HAP-1 (cell line): ENCODE measurements around the gene NMNAT1.
"Not testable (repeated sequence)": the region's sequence is repeated elsewhere in the genome, so short reads cannot be mapped to it uniquely, and the experiment has no call there.

Experiments
- DNase-seq, 2 experiments: peaks; one replicate each; pipeline ENCODE4 v3.0.0-alpha.2; 2016 to 2020; ENCODE audit warnings: low spot score in 2 of 2
- H3K27me3 ChIP-seq: fragments of 250-450 bp; sonication (Bioruptor Pico); 2 replicates; pipeline ENCODE4 v1.5.1; 2020; ENCODE audit warnings: low read depth, mild to moderate bottlenecking, moderate library complexity
- H3K36me3 ChIP-seq: fragments of 250-450 bp; sonication (Bioruptor Pico); replicated peaks from 2 replicates; pipeline ENCODE4 v1.5.1; 2020; ENCODE audit warnings: mild to moderate bottlenecking
- H3K4me1 ChIP-seq: fragments of 250-450 bp; sonication (Bioruptor Pico); 2 replicates; pipeline ENCODE4 v1.5.1; 2020; ENCODE audit warnings: mild to moderate bottlenecking
- H3K4me3 ChIP-seq: fragments of 250-450 bp; sonication (Bioruptor Pico); 2 replicates; pipeline ENCODE4 v1.5.1; 2020; ENCODE audit warnings: mild to moderate bottlenecking, moderate library complexity
- H3K9me3 ChIP-seq: fragments of 250-450 bp; sonication (Bioruptor Pico); 2 replicates; pipeline ENCODE4 v1.5.1; 2020; ENCODE audit warnings: mild to moderate bottlenecking, moderate library complexity
- in situ Hi-C: fragments of 300-500 bp; cut with MboI; formaldehyde crosslinking; loops from 3 replicates; pipeline ENCODE4 v1.14.3; 2020; ENCODE audit warnings: low sequenced_read_pairs, inconsistent platforms, mixed read lengths

NMNAT1 gene

DNA sequence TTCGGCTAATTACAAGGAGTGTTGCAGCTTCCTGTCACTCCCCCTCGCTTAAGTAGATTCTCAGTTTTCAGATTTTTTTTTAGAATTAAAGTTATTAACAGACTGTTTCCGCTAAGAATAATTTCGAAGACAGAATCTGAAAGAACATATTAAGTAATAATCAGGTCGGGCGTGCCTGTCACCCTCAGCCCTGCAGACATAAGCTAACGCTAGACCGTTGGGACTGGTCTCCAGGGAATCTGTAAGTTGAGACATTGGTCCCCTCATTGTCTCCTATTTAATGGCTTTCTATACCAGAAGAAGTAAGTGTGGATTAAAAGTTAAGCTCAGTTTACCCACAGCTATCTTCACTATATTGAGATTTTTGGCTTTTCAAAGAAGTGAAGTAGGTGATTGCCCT lies 14.5 kb downstream of the NMNAT1 start:
- Histone ChIP-seq H3K4me3 (no peak overlapping the region), H3K36me3 (0 out of 2 replicates have a peak, but pooled peaks cover 2% of the 10 kb centered on the region), H3K9me3 (no peaks in the 10 kb centered on the region), H3K27me3 (no peaks in the 10 kb centered on the region), H3K4me1 (no peaks in the 10 kb centered on the region)
- in situ Hi-C loops = no loop called here
- DNase-seq = no peak

DNA sequence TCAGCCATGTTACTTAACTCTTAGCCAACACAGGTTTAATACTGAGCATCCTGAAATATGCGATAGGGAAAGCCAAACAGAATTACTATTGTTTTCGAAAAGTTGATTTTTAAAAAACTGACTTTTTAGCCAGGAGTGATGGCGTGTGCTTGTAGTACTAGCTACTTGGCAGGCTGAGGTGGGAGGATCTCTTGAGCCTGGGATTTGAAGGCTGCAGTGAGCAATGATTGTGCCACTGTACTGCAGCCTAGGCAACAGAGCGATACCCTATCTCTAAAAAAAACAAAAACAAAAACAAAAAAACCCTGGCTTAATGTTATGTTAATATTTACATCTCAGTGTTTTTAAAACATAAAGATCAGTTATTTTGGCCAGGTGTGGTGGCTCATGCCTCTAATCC lies 16.7 kb downstream of the NMNAT1 start:
- DNase-seq = no peak
- in situ Hi-C loops = no loop called here

GRCh38 chr1:9960706-9961562 lies 17.7 kb downstream of the NMNAT1 start:
- in situ Hi-C loops = no loop called here
- Histone ChIP-seq H3K4me3 (no peak overlapping the region), H3K36me3 (0 out of 2 replicates have a peak, but pooled peaks cover 2% of the 10 kb centered on the region), H3K9me3 (no peaks in the 10 kb centered on the region), H3K27me3 (no peaks in the 10 kb centered on the region), H3K4me1 (no peaks in the 10 kb centered on the region)
- DNase-seq = peak in 1 of 2 experiments; percentile 38

More for the DNA sequence above, 16.7 kb downstream of the NMNAT1 start:
- no peaks in the 10 kb centered on the region for H3K9me3 ChIP-seq
- no peaks in the 10 kb centered on the region for H3K27me3 ChIP-seq
- H3K4me1 ChIP-seq = no peaks in the 10 kb centered on the region
- H3K4me3 ChIP-seq = no peak overlapping the region
- 0 out of 2 replicates have a peak, but pooled peaks cover 2% of the 10 kb centered on the region for H3K36me3 ChIP-seq

- Histone ChIP-seq H3K9me3 (no peaks in the 10 kb centered on the region), H3K27me3 (no peaks in the 10 kb centered on the region), H3K4me1 (no peaks in the 10 kb centered on the region), H3K4me3 (no peak overlapping the region), H3K36me3 (peaks cover 10% of the 10 kb centered on the region; the same call in 1 of the 2 replicates)
- in situ Hi-C loops = no loop called here
- no peak for DNase-seq
Measured at GRCh38 chr1:9984253-9984652, 41.0 kb downstream of the NMNAT1 start.

- no peak for DNase-seq
- no peaks in the 10 kb centered on the region for H3K9me3 ChIP-seq
- in situ Hi-C loops = no loop called here
- peaks cover 10% of the 10 kb centered on the region; the same call in 1 of the 2 replicates for H3K36me3 ChIP-seq
- H3K4me1 ChIP-seq = no peaks in the 10 kb centered on the region
- no peak overlapping the region for H3K4me3 ChIP-seq
- no peaks in the 10 kb centered on the region for H3K27me3 ChIP-seq
Measured at GRCh38 chr1:9985001-9985400, 41.7 kb downstream of the NMNAT1 start.

DNA sequence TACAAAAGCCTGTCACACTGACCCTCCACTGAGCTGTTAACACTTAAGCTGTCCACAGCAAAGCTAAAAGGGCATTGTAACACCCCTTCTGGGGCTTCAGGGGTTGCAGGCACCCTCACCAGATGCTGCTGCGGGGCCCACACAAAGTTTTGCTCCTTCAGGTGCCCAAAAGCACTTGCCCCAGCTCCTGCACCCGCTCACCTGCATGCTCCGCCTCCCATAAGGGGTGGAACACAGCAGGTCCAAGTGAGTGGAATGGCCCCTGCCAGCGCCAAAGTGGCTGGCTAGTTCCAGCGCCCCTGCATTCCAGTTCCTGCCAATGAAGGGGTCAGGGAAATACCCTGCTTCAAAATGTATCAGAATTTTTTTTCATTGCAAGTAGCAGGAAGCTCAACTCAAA lies 46.5 kb downstream of the NMNAT1 start:
- H3K9me3 ChIP-seq = no peaks in the 10 kb centered on the region
- in situ Hi-C loops = no loop called here
- no peaks in the 10 kb centered on the region for H3K4me1 ChIP-seq
- no peaks in the 10 kb centered on the region for H3K36me3 ChIP-seq
- H3K27me3 ChIP-seq = no peaks in the 10 kb centered on the region
- no peak overlapping the region for H3K4me3 ChIP-seq
- DNase-seq = no peak

DNA sequence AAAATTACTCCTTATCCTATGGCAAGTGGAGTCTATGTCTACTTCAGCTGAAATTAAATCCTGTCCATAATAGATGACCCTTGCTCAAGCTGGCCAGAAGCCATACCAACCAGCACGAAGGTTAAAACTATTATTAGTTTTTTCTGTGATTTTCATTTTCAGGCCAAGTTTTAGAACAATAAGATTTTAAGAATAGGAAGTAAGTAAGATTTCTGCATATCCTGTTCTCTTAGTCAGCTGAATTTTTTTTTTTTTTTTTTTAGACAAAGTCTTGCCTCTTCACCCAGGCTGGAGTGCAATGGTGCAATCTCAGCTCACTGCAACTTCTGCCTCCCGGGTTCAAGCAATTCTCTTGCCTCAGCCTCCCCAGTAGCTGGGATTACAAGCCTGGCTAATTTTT lies 47.7 kb downstream of the NMNAT1 start:
- no peaks in the 10 kb centered on the region for H3K9me3 ChIP-seq
- in situ Hi-C loops = no loop called here
- no peaks in the 10 kb centered on the region for H3K36me3 ChIP-seq
- no peaks in the 10 kb centered on the region for H3K4me1 ChIP-seq
- no peak for DNase-seq
- no peaks in the 10 kb centered on the region for H3K27me3 ChIP-seq
- no peak overlapping the region for H3K4me3 ChIP-seq

GRCh38 chr1:9992910-9993309 lies 49.6 kb downstream of the NMNAT1 start:
- no peaks in the 10 kb centered on the region for H3K4me1 ChIP-seq
- DNase-seq = no peak
- no peak overlapping the region for H3K4me3 ChIP-seq
- H3K36me3 ChIP-seq = no peaks in the 10 kb centered on the region
- in situ Hi-C loops = no loop called here
- H3K27me3 ChIP-seq = no peaks in the 10 kb centered on the region
- no peaks in the 10 kb centered on the region for H3K9me3 ChIP-seq

DNA sequence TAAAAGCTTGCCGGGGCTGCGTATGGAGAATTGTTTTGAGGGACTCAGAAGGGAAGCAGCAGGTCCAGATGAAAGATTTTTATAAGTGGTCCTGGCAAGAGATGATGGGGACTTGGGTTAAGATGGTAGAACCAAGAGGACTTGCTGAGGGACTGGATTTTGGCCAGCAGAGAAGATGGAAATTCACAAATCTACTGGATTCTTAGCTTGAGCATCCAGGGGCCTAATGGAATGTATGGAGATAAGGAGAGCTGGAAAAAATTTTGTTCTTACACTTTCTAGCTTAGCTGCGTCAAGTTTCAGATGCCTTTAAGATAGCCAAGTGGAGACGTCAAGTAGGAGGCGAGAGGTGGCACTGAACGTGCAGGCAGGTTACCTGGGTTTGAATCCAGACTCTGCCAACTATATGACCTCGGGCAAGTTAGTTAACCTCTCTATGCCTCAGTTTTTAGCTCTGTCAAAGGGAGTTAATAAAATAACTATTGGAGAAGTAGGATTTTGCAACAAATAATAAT lies 50.3 kb downstream of the NMNAT1 start:
- in situ Hi-C loops = no loop called here
- DNase-seq = no peak
- H3K4me1 ChIP-seq = no peaks in the 10 kb centered on the region
- no peaks in the 10 kb centered on the region for H3K27me3 ChIP-seq
- no peak overlapping the region for H3K4me3 ChIP-seq
- no peaks in the 10 kb centered on the region for H3K9me3 ChIP-seq
- no peaks in the 10 kb centered on the region for H3K36me3 ChIP-seq

- DNase-seq = no peak
- in situ Hi-C loops = no loop called here
- Histone ChIP-seq H3K27me3 (no peaks in the 10 kb centered on the region), H3K9me3 (no peaks in the 10 kb centered on the region), H3K4me1 (no peaks in the 10 kb centered on the region), H3K36me3 (no peaks in the 10 kb centered on the region), H3K4me3 (no peak within 1 kb of the TSS)
Measured at GRCh38 chr1:9996624-9997582, 53.6 kb downstream of the NMNAT1 start, which contains the start of gene RBP7. TSS of gene RBP7 (plus strand) at chr1:9997228. CDS start at chr1:9997259, 31 bp downstream.

- Histone ChIP-seq H3K36me3 (no peaks in the 10 kb centered on the region), H3K4me3 (no peak overlapping the region)
Measured at GRCh38 chr1:10001016-10001665, 57.9 kb downstream of the NMNAT1 start.

DNA sequence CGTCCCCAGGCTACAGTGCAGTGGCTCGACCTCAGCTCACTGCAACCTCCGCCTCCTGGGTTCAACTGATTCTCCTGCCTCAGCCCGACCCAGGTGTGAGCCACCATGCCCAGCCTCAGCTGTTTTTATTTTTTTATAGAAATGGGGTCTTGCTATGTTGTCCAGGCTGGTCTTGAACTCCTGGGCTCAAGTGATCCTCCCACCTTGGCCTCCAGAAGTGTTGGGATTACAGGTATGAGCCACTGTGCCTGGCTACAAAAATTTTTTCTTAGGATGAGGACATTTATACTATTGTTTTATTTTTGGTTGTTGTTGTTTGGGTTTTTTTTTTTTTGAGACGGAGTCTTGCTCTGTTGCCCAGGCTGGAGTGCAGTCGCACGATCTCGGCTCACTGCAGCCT lies 62.0 kb downstream of the NMNAT1 start:
- H3K9me3 ChIP-seq, in situ Hi-C loops, DNase-seq, H3K36me3 ChIP-seq, H3K4me1 ChIP-seq, H3K4me3 ChIP-seq, H3K27me3 ChIP-seq: not testable (repeated sequence)

More at GRCh38 chr1:10001016-10001665, 57.9 kb downstream of the NMNAT1 start:
- in situ Hi-C loops = no loop called here
- H3K9me3 ChIP-seq = no peaks in the 10 kb centered on the region
- no peak for DNase-seq
- H3K27me3 ChIP-seq = no peaks in the 10 kb centered on the region
- H3K4me1 ChIP-seq = no peaks in the 10 kb centered on the region

DNA sequence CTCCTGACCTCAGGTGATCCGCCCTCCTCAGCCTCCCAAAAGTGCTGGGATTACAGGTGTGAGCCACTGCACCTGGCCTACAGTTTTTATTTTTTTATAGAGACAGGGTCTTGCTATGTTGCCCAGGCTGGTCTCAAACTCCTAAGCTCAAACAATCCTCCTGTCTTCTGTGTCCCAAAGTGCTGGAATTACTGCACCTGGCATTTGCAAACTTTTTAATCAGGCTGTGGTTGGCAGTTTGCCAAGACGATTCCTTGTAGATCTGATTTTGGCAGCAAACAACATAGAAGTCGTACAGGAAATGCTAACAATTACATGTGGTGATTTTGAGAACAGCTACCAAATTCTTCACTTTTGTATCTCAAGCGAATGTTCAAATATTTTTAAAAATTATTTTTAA lies 63.9 kb downstream of the NMNAT1 start:
- Histone ChIP-seq H3K4me3 (no peak overlapping the region), H3K27me3 (no peaks in the 10 kb centered on the region), H3K4me1 (peaks cover 5% of the 10 kb centered on the region), H3K36me3 (no peaks in the 10 kb centered on the region; the same call in 1 of the 2 replicates), H3K9me3 (no peaks in the 10 kb centered on the region)
- peak in 1 of 2 experiments; percentile 36 for DNase-seq
- in situ Hi-C loops = no loop called here
